UCSD-AML1 (cell line): ENCODE measurements around the gene CHD3.

Source experiments
- DNase-seq: peaks from one replicate; lab custom pipeline; 2025; ENCODE audit not compliant: unreplicated experiment; lab: John Stamatoyannopoulos, UW

The CHD3 gene

DNA sequence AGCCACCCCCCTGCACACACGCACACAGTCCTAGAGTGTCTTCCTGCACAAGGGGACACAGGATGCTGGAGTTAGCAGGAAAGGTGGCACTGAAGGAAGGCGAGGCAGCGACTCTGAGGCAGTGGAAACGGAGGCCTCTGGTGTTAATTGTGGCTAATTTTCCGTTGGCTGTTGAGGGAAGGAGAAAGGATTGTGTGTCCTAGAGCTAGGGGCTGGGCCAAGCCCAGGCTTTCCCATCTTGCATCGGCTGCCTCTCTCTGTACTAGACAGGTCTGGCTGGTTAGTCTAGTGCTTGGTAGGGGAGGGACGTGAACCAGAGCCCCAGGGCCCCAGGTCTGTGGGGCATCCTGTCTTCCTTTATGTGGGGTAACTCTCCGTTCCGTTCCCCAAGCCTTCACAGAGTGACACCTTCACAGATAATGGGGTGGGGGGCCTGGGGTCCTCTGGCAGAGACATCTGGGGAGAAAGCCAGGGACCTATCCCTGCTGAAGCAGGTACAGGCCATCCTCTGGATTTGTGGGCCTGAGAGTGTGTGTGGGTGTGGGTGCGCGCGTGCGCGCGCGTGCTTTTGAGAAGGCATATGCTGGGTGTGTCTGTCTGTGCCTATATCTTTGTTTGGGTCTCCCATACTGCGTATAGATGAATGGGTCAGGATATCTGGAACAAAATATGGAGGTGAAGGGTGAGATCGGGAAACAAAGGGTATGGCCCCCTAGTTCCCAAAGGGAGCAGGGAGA lies at the start of gene CHD3:
Gene CHD3 (plus strand): TSS at position 606 of the 737 bp plus-strand sequence. CDS start 212 bp downstream, outside the sequence.
- no peak for DNase-seq

DNA sequence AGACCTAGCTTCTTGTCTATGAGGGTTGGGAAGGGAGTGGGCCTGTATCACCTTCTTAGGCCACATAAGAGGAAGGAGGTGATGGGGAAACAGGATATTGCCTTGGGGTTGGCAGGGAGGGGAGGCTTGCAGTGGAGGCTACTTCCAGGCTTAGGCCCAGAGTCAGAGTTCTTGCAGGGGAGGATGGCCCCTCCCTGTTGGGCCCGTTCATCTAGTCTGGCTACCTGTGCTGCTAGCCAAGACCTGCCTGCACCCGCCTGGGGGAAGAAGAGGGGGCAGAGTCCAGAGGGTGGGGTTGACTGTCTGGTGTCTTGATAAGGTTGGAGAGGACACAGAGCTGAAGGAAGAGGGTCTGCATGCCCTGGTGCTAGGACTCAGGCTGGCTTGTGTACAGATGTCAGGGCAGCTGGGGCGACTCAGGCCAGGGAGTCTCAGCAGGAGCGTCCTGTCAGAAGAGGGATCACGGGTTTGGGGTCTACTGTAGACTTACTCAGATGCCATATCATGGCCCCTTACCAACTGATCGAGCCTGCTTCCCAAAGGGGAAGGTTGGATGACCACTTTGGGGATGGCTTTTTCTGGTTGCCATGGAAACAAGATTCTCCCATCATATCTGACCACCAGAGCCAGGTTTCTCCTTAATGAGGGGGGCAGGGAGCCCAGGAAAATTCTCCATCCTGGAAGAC lies 49.3 kb upstream of the CHD3 start:
- DNase-seq: peak; percentile 68

DNA sequence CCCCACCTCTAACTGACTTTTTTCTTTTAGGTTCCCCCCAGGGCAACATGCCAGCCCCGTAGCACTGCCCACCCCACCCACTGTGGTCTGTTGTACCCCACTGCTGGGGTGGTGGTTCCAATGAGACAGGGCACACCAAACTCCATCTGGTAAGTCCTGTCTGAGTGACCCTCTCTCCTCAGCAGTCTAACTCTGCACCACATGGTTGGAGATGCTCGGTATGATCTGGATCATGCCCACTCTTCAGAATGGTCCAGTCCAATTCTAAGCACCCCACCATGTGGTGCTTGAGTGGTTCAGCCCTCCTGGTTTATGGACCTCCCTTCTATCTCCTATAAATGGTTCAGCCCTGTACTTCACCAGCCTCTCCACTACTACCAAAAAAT lies 48.7 kb upstream of the CHD3 start:
- no peak for DNase-seq

DNA sequence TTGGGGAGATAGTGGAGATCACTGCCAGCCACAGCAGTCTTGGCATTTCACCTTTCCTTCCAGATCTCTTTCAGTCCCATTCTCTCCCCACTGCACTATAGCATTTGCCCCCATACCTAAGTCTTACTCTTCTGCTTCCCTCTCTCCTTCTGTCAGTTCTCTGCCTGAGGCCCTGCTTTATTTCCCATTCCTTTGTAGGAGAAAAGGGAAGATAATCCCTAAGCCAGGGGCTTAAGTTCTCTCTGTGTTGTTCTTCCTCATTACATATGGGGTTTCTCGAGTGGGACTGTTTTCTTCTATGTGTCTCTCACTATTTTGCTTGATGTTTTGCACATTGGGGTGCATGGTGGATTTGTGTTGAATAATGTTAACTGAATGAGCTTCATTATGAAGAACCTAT lies 48.1 kb upstream of the CHD3 start:
- no peak for DNase-seq

DNA sequence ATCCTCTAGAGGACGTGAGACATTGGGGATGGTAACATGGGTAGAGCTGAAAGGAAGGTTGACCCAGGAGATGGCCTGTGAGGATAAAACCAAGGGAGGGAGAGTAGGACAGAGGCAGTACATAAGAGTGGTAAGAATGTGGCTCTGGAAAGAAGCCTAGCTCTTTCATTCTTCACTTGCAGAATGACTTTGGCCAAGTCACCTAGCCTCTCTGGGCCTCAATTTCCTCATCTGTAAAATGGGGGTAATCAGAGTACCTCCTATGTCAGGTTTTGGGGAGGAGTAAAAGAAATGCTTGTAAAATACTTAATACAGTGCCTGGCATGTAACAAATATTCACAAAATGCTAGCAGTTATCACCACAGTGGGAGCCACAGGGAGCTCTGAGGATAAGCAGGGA lies 47.7 kb upstream of the CHD3 start:
- no peak for DNase-seq

DNA sequence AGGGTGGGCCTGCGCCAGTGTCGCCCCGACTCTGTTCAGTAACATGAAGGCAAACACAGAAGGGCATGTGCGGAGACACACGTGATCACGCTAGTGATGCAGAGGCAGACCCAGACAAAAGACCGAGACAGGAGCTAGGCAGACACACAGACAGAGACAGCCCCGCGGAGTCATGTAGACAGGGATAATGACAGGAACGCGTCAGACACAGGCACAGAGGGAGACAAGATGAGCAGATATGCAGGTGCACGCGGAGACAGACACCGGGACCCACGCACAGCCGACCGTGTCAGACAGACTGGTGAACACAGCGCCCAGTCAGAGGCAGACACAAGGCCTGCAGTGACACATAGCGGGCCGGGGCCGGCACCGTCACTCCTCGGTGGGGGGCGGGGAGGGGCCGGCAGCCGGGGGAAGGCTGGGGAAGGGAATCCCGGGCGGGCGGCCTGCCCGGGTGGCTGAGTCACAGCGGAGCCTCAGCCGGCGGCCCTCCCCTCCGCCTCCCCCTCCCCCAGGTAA lies 47.1 kb upstream of the CHD3 start:
- peak; percentile 87 for DNase-seq

DNA sequence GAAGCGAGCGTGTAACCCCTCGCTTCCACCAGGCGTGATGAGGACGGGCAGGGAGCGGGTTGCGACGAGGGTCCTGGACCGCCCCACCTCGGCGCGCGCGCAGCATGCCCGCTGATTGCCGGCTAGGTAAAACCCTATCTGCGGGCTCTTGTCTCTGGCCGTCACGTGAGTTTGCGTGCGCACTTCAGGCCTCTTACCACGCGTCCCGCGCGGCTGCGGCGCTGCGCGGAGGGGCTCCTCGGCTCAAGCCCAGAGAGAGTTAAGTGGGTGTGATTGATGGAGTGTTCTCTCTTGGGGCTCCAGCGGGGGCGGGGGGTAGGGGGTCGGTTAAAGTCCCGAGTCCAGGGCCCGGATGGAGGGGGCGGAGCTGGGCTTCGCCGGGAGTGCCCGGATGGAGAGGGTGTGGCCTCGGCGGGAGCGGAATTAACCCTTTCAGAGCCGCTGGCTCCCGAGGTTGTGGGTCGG lies 46.6 kb upstream of the CHD3 start:
- peak; percentile 91 for DNase-seq

DNA sequence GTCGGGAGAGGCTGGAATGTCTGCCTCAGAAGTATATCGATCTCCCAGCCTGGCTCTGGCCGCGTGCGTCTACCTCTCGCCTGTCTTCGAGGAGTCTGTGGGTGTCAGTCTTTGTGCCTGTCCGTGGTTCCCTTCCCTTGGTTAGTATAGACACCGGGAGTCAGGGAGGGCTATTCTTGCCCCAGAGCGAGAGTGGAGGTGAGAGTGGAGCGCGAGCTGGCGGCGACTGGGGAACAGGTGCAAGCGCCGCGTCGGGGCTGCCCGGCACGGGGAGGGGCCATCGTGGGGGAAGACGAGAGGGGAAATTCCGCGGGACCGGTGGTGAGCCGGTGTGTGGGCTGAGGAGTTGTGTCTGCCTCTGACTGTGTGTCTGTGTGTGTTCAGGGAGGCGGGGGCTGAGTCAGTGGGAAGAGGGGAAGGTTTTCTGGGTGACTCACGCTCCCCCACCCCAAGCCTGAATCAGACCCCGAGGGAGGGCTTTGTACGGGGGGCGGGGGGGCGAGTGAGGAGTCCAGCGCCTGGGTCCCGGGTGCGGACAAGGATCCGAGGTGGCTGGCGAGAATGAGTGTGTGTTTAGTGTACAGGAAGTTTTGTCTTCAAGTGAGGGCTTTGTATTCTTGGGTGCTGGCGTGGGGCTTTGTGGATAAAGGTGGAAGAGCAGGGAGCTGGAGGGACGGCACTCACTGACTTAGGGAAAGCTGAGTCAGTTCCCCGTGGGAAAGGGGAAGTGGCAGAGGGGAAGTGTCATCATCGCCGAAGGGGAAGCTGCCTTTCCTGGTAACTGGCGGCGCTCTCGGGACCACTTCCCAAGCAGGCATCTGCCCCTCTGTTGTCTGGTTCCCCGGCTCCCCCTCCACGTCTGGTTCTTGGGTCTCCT lies 46.0 kb upstream of the CHD3 start:
- DNase-seq: peak; percentile 84

DNA sequence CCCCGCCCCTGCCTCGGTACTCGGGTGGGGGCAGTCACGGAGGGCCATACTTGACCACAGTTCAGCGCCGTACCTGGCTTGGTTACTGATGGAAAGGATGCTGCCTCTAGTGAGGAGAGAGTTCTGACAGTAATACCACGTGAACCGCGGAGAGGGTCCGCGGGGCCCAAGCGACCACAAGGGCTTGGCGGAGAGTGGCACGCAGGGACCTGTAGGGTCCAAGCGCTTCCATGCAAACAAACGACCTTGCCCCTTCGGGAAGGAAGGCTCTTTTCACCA lies 45.4 kb upstream of the CHD3 start:
- DNase-seq: no peak

DNA sequence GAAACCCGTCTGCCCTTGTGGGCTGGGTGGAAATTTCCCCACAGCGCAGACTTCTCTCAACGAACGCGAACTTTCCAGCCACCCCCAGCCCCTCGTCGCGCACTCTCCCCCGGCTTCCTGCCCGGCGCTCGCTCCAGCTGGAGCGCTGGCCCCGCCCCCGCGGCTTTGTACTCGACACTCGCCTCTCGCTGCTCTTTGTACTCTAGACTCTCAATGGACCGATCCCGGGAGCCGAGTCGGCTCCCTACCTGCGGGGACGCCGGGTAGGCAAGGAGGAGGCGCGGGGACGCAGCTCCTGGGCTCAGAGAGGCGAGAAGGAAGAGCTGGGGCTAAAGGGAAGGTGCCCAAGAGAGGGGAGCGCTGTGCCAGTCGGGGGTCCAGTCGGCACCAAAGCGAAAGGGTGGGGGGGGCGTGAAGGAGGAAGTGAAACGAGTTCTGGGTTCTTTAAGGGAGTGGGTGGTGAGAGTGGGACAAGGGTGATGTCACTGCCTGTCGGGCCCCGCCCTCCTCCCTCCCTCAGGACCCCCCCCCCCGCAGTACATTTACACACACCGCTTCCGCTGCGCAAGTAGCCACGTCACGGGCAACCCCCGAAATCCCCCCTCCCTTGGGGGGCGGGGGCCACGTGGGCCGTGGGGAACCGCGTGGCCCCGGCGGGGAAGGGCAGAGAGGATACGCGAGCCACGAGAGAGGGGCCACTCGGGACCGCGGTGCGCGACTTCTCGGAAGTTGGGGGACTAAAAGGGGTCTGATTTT lies 44.9 kb upstream of the CHD3 start:
- DNase-seq: peak; percentile 83

DNA sequence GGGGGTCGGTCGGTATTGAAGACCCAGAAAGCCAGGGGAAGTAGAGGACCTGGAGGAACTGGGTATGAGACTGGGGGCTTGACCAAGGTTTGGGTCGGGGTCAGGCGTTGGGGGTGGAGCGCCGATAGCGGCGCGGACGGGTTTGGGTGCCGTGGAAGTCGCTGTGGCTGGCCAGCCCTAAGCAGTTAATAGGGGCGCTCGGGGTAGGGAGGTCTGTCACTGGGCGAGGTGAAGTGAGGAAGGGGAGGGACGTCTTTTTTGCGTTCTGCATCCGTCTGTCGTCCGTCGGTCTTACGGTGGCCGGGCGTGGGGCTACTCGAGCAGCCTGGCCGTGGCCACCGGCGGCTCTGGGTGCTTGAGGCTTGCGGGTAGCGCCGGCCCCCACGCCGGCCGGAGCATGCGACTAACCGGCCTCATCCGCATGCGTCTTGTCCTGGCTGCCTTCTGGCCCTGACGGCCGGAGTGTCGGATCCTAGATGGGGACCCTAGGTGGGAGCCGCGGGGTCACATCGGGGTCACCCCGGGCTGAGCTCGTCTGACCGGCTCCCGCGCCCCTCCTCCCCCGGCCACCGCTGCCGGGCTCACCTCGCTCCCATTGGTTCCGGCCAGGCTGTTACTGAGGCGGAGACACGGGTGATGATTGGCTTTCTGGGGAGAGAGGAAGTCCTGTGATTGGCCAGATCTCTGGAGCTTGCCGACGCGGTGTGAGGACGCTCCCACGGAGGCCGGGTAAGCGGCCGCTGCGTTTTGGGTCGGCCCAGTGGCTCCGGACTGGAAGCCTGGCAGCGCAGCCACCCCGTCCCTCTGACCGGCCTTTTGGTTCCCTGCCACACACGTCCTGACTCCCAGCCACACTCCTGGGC lies 44.1 kb upstream of the CHD3 start:
- DNase-seq: peak; percentile 84

DNA sequence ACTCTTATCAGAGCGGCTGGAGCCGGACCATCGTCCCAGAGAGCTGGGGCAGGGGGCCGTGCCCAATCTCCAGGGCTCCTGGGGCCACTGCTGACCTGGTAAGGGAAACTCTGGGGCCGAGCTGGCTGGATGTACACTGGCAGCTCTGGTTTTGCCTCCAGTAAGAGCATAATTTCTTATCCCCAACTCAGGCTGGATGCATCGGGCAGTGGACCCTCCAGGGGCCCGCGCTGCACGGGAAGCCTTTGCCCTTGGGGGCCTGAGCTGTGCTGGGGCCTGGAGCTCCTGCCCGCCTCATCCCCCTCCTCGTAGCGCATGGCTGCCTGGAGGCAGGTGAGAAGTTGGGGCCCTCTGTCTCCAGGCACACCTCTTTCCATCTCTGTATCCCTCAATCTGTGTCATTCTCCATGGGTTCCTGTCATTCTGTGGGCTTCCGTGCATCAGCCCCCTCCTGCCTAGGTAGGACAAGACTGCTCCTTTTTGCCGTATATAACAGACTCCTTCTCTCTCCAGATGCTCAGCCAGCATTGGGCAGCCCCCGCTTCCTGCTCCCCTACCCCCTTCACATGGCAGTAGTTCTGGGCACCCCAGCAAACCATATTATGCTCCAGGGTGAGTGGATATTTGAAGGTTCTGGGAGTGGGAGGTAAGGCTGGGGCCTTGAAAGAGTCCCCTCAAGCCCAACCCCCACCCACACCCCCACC lies 43.1 kb upstream of the CHD3 start:
- no peak for DNase-seq

DNA sequence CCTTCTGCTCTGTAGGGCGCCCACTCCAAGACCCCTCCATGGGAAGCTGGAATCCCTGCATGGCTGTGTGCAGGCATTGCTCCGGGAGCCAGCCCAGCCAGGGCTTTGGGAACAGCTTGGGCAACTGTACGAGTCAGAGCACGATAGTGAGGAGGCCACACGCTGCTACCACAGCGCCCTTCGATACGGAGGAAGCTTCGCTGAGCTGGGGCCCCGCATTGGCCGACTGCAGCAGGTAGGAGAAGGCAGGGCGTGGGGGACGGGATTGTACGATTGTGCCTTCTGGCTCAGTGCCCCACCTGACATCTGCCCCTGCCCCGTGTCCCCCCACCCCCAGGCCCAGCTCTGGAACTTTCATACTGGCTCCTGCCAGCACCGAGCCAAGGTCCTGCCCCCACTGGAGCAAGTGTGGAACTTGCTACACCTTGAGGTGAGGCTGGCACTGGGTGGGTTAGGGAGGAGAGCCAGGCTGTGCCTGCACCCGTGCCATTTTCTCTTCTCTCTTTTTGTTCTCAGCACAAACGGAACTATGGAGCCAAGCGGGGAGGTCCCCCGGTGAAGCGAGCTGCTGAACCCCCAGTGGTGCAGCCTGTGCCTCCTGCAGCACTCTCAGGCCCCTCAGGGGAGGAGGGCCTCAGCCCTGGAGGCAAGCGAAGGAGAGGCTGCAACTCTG lies 42.4 kb upstream of the CHD3 start:
- DNase-seq: no peak

DNA sequence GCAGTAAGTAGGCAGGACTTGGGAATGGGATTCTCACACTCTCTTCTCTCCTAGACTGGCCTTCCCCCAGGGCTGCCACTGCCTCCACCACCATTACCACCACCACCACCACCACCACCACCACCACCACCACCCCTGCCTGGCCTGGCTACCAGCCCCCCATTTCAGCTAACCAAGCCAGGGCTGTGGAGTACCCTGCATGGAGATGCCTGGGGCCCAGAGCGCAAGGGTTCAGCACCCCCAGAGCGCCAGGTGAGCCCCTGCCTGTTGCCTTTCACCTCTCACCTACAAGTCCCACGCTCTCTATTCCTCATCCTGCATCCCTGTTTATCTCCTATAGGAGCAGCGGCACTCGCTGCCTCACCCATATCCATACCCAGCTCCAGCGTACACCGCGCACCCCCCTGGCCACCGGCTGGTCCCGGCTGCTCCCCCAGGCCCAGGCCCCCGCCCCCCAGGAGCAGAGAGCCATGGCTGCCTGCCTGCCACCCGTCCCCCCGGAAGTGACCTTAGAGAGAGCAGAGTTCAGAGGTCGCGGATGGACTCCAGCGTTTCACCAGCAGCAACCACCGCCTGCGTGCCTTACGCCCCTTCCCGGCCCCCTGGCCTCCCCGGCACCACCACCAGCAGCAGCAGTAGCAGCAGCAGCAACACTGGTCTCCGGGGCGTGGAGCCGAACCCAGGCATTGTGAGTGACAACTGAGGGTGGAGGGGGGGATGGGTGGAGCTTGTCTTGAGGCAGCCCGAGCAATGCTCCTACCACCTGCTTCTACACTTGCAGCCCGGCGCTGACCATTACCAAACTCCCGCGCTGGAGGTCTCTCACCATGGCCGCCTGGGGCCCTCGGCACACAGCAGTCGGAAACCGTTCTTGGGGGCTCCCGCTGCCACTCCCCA lies 41.6 kb upstream of the CHD3 start:
- no peak for DNase-seq

DNA sequence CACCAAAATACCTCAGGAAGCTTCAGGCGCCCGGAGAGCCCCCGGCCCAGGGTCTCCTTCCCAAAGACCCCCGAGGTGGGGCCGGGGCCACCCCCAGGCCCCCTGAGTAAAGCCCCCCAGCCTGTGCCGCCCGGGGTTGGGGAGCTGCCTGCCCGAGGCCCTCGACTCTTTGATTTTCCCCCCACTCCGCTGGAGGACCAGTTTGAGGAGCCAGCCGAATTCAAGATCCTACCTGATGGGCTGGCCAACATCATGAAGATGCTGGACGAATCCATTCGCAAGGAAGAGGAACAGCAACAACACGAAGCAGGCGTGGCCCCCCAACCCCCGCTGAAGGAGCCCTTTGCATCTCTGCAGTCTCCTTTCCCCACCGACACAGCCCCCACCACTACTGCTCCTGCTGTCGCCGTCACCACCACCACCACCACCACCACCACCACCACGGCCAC lies 40.4 kb upstream of the CHD3 start:
- no peak for DNase-seq

DNA sequence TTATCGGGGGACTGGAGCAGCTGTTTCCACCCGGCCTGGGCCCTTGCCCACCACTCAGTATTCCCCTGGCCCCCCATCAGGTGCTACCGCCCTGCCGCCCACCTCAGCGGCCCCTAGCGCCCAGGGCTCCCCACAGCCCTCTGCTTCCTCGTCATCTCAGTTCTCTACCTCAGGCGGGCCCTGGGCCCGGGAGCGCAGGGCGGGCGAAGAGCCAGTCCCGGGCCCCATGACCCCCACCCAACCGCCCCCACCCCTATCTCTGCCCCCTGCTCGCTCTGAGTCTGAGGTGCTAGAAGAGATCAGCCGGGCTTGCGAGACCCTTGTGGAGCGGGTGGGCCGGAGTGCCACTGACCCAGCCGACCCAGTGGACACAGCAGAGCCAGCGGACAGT lies 39.9 kb upstream of the CHD3 start:
- DNase-seq: no peak

DNA sequence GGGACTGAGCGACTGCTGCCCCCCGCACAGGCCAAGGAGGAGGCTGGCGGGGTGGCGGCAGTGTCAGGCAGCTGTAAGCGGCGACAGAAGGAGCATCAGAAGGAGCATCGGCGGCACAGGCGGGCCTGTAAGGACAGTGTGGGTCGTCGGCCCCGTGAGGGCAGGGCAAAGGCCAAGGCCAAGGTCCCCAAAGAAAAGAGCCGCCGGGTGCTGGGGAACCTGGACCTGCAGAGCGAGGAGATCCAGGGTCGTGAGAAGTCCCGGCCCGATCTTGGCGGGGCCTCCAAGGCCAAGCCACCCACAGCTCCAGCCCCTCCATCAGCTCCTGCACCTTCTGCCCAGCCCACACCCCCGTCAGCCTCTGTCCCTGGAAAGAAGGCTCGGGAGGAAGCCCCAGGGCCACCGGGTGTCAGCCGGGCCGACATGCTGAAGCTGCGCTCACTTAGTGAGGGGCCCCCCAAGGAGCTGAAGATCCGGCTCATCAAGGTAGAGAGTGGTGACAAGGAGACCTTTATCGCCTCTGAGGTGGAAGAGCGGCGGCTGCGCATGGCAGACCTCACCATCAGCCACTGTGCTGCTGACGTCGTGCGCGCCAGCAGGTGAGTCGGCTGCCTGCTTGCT lies 39.3 kb upstream of the CHD3 start:
- no peak for DNase-seq
